GM19324 (cell line): ENCODE results near the gene CHD5.

Source experiments
- ATAC-seq: cut with Tn5 transposase; IDR thresholded peaks from one replicate; pipeline ENCODE4 v1.9.1; 2021; ENCODE audit warnings: mild to moderate bottlenecking, moderate library complexity; ENCODE audit not compliant: unreplicated experiment, low FRiP score

CHD5 gene

DNA sequence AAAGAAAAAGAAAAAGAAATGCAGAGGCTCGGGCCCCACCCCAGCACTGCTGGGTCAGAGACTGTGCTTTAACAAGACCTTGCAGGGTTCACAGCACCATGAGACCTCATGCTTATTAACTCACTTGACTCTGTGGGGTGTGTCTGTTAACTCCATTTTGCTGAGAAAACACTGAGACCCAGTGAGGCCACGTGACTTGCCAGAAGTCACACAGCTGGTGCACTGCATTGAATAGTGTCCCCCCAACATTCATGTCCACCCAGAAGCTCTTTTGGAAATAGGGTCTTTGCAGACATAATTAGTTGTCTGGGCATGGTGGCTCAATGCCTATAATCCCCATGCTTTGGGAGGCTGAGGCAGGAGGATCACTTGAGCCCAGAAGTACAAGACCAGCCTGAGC lies 39.7 kb downstream of the CHD5 start:
- no peak for ATAC-seq

DNA sequence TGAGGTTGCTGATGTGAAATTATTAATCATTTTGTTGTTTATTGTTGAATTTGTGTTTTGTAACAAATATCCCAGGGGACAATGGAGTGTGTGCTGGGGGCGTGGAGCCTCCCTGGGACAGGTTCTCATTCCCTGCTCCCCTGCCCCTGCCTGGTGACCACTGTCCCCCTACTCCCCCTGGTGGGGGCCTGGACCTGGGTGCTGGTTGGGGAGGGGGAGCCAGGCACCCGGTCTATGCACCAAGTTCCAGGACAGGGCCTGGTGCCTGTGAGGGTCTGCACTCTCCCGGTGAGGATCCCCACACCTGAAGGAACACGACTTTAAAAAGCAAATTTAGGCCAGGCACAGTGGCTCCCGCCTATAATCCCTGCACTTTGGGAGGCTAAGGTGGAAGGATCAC lies 42.4 kb downstream of the CHD5 start:
- no peak for ATAC-seq

DNA sequence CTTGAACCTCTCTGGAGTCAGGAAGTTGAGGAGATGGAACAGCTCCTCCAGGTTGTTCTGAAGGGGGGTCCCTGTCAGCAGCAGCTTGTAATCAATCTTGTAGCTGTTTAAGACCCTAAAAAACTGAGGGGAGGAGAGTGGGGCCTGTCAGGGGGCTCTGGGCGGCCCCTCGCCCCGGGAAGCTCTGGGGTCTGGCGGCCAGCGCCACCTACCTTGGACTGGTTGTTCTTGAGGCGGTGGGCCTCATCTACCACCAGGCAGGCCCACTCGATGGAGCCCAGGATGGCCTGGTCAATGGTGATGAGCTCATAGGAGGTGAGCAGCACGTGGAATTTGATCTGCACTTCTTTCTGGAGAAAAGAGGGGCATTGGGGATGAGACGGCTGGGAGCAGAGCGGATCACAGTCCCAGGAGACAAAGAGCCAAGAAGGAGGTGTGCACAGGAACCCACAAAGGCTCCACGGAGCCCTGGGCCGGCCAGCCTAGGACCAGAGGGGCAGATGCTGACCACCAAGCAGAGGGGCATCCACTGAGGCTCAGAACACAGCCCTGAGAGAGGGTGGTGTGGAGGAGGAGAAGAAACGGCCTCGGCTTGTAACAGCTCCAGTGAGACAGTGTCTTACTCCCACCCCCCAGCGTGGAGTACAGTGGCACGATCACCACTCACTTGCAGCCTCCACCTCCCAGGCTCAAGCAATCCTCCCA lies 43.5 kb downstream of the CHD5 start:
- no peak for ATAC-seq

DNA sequence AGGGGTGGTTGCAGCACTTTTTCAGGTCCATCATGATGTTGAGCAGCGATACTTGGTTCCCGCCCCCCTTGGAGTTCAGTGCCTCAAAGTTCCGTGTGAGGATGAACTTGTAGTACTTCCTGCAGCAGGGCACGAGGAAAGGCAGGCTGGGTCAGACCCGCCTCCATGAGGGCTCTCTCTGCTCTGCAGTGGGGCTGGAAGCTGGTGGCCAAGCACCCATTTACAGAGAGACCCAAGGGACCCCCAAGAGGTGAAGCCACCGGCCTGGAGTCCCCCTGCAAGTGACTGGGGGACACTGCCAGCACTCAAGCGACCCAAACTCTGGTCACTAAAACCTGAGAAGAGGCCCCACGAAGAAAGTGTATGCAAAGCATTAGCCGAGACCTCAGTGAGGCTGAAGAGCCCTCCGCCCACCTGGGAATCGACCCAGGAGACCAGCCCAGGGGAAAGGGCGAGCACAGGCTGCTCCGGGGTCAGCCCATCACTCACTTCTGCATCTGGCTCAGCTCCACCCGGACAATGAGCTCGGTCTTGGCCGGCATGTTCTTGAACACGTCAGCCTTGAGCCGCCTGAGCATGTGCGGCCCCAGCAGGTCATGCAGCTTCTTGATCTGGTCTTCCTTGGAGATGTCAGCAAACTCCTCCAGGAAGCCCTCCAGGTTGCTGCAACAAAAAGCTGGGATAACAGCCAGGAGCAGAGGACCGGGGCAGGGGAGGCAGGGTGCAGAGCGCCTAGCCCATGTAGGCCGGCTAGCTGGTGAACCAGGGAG lies 45.2 kb downstream of the CHD5 start:
- ATAC-seq = no peak

DNA sequence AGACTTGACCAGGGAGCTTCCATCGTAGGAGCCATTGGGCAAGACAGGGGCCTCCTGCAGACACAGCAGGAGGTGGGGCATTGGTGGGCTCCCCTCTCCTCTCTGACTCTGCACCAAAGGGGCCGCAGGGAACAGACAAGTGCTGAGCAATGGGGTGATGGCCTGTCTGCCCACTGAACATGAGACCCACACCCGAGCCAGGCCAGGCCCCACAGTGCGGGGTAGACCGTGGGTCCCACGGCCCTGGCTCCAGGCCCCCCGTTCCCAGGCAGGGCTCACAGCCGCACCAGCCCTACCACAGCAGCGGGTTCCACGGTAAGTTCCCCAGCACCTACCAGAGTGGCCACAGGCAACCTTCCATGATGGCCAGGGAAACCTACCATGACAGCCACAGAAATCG lies 45.9 kb downstream of the CHD5 start:
- no peak for ATAC-seq

DNA sequence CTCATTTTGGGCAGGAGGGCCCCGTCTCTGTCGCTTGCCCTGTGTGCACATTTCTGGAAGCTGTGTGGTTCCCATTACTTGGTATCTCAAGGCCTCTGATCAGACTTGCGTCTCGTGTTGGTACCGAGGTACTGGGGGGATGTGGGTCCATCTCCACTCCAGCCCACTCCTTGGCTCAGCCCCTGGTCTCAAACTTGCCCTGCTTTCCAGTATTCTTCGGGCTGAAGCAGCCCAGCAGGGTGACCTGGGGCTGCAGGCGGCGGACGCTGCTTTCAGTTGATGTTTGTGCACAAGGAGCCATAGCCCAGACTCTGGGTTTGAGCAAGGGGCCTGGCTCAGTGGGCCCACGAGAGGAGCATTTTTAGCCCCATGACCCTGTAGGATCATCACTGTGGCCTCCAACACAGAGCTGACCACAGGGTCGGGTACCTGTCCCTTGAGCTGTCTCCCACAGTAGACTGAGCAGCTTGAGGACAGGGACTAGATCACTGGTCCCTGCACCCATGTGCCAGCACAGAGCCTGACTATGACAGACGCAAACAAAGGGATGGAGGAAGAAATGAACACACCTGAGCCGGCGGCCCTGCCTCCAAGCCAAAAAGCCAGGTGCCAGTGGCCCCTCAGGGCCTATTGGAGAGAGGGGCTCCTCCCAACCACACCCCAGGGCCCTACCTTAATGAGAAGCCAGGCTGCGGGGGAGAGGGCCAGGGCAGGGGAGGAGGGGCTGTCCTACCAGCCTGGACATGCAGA lies 46.8 kb downstream of the CHD5 start:
- no peak for ATAC-seq

DNA sequence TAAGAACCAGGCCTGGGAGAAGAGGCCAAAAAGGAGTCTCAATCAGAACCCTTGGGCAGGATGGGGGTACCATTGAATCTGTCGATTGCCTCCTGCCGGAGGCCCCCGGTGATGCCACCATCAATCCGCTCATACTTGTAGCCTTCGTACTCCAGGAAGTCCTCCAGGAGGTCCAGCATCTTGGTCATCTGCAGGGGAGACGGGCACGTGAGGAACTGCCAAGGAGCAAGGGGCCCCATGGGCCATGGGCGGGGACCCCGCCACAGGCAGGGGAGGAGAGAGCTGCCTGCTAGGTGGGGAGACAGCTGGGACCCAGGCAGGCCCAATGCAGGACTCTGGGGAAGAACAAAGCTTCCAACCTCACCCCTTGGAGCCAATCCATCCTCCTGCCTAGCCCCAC lies 48.6 kb downstream of the CHD5 start:
- no peak for ATAC-seq

DNA sequence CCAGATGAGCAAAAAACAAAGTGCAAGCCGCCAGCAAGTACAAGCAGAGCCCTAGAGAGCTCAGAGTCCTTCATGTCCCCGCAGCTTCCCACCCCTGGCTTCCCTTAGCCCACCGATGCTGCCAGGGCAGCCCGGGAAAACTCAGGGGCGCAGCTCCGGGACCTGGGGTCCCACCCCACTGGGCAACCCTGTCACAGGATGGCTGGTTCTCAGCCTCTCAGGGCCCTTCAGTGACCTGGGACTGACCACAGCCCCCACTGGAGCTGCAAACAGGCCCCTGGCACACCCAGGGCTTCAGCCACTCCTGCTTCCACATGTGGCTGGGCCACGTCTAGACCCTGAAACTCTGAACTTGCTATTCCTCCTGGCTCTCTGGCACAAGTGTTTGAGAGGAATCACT lies 49.5 kb downstream of the CHD5 start:
- no peak for ATAC-seq

DNA sequence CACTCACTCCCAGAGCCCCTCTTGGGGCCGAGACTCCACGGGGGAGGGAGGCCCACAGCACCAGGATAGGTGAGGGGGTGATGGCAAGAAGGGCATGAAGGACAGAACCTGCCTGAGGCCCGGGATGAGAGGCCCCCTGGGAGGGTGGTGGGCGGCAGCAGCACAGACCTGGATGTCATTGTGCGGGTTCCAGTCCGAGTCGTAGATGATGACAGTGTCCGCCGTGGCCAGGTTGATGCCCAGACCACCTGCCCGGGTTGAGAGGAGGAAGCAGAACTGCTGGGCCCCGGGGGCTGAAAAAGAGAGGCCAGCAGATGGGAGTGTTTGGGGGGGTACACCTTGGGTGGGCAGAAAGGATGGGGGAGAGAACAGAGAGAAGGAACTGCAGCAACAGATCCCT lies 50.1 kb downstream of the CHD5 start:
- ATAC-seq = no peak

DNA sequence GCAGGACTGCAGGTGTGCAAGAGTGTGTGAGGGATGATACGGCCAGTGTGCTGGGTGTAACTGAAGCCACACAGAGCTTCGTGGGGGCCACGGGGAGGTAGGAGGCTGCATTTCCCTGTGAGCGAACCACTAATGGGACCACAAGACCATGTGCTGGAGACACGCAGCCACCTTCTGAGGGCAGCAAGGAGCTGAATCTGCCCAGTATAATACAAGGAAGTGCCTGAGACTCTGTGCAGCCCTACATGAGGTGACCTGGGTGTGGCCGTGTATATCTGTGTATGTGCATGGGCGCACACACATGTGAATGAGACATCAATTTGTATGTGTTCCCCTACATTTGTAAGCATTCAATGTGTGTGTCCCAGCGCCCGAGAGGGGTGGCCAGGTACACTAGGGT lies 50.8 kb downstream of the CHD5 start:
- no peak for ATAC-seq

DNA sequence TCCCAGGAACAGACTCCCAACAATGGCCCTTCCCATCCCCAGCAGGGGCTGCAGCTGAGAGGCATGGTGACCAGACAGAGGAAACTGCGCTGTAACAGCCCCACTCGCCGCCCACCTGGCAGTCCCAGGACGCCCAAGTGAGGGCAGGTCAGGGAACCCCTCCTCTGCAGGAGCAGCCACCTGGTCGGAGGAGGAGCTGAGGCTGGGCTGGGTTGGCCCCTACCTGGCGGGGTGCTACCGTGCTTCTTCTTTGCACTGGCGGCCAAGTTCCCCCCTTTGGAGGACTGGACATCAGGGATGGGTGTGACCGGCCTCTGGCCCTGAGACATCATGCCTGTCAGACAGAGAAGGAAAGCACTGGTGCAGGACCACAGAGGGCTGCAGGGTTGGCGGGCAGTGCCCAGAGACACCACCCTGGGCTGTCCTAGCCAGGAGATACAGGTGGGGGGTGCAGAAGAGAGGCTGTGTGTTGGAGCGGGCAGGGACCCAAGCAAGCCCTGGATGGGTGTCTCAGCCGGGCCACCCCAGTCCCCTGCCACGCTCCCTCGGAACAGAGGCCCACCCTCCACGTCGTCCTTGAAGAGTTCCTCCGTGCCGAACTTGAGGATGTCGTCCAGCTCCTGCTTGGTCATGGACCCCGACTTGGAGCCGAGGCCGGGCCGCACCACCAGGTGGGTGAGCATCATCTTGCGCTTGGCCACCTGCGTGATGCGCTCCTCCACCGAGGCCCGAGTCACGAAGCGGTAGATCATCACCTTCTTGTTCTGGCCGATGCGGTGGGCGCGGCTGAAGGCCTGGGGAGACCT lies 51.6 kb downstream of the CHD5 start:
- no peak for ATAC-seq

DNA sequence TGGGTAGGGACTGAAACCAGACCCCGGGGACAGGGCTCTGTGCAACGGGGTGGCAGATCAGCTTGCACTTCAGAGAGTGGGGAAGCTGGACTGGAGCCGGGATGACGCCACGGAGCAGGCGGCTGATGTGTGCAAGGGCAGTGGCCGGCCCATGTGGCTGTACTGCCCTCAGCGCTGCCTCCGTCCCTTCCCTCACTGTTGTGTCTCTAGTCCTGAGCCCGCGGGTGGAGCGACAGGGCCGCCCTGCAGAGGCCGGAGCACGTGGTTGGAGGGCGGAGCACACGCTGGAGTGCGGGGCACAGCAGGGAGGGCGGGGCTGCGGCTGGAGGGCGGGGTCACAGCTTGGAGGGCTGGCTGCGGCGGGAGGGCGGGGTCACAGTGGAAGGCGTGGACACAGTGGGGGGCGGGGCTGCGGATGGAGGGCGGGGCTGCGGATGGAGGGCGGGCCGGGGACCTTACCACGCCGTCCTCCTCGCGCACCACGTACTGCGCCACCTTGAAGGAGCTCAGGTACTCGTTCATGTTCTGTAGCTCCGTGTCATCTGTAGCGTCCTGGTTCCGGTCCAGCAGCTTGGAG lies 52.4 kb downstream of the CHD5 start:
- ATAC-seq = no peak

DNA sequence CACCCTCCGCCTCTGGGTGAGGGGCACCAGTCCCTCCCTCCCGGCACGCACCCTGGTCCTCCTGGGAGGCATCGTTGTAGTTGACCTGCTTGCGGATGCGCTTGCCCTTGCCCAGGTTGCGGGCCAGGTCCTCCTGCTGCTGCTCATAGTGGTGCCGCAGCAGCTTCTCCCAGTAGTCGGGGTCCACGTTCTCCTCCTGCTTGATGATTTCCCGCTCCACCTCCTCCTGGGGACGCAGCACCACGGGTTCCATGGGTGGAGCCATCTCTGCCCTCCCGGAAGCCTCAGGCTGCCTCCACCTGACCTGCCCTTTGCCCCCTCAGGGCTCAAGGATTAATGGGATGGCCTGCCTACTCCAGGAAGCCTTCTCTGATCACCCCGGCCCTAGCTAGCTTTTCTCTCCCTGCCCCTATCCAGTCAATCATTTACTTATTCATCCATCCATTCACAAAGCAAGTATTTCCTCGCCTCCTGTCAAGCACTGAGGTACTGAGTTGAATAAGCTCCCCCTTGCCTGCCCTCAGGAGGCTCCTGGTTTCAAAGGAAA lies 53.5 kb downstream of the CHD5 start:
- ATAC-seq = no peak

DNA sequence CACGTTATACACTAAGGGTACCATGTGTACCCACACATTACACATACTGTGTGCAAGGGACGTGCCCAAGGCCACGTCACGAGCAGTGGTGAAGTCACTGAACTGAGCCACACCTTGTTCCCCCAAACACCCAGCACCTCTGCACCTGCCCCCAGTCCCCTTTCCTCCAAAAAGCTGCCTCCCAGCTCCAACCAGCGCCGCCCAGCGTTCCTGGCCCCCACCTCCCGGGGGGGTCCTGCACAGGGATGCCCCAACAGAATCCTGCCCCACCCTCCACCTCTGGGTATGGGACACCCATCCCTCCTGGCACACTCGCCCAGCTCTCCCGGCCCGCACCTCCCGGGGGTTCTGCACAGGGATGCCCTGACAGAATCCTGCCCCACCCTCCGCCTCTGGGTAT lies 54.1 kb downstream of the CHD5 start:
- no peak for ATAC-seq

DNA sequence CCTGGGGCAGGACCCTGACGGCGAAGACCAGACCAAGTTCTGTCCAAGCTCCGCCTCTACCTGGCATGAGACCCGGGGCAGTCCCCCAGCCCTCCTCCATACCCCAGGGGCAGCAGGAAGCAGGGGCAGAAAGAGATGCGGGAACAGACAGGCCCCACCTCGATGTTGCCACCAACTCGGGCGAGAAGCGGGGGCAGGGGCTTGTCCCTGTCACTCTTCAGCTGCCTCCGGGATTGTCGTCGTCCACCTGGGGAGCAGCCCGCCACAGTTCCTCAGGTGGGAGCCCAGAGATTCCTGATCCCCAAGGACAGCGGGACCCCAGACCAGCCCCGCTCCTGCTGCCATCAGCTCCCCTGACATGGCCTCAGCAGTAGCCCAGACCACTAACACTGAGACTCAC lies 54.8 kb downstream of the CHD5 start:
- no peak for ATAC-seq

DNA sequence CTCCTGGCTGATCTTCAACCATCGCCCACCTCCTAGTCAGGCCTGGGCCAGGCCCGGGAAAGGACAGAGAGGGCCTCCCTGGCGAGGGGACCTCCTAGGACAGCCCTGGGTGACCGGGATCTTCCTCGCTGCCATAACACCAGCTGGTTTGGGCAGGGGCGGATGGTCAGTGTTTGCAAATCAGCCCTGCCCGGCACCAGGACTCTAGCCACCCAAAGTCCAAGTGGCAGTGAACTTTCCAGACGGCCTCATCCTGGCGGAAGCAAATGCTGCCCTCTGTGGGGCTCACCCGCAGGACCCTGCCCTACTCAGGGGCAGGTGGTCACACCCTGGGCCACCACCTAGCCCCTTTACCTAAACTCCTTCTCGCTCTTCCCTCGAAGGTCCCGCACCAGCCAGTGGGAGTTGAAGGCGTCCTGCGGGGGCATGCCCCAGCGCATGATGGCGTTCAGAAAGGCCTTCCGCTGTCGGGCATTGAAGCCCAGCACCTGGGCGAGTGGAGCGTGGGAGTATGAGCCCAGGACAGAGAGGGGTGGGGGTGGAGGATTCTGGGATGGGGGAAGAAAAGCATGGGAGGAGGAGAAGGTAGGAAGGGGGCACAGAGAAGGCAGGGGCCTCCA lies 55.3 kb downstream of the CHD5 start:
- ATAC-seq = no peak

DNA sequence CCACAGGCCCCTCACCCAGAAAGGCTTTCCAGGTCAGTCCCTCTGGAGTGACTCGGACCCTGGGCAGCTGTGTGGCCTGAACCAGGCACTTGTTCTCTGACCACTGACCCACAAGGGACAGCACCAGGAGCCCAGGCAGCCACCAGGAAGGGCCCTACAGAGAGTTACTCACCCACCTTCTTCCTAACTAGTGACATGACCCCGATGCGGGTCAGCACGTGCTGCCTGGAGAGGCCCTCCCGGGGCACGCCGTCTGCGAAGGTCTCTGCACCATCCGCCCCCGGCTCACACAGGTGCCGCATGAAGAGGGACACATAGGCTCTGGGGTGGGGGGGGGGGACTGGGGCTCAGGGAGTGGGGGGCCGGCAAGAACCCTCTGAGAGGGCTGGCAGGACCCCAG lies 55.8 kb downstream of the CHD5 start:
- ATAC-seq = no peak

DNA sequence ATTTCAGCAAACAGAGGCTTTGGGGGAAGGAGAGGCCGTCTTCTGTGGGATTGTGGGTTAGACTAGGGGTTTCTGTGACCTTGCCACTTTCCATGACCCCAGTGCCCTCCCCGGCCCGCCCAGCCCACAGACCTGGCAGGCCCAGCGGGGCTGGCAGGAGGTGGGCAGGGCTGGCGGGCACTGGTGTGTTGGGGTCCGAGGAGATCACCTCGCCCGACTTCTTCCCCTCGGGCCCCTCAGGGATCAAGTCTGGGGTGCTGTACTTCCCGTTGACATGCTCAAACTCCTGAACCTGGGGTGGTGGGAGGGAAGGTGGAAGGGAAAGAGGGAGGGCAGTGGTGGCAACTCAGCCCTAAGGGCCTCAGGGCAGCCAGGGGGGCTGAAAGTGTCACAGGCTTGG lies 56.3 kb downstream of the CHD5 start:
- no peak for ATAC-seq

DNA sequence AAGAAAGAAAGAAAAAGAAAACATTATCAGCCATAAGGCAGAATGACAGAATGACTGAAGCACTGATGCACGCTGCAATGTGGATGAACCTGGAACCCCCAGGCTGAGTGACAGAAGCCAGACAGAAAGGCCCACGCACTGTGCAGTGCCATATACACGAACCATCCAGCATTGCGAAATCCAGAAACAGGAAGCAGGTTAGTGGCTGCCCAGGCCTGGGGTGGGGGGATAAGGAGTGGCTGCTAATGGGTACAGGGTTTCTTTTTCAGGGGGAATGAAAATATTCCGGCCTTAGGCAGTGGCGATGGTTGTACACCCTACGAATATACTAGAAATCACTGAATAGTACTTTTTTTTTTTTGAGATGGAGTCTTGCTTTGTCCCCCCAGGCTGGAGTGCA lies 57.0 kb downstream of the CHD5 start:
- no peak for ATAC-seq
